Measurements from ENCODE around the gene KCNE4. TPM values are rescaled to one million over a fixed set of nuclear protein-coding genes. Genes with fewer than 3 reads are reported as not detected.

The KCNE4 gene
- total RNA-seq, 4 donors from 2014 or later = 8.2 to 12.2 (median 8.7) TPM

GRCh38 chr2:223047260-223047761 lies 4.7 kb upstream of the KCNE4 start:
- no peaks in the 10 kb centered on the region for H3K27me3 ChIP-seq
- TF ChIP-seq POLR2A (IDR thresholded peaks at IDR 0.05) (no peak), EP300 (IDR thresholded peaks at IDR 0.05) (peak in 1 of 2 donors; percentile 21)
- H3K9me3 ChIP-seq = no peaks in the 10 kb centered on the region
- no peaks in the 10 kb centered on the region for H3K36me3 ChIP-seq
- H3K4me3 ChIP-seq = no peak overlapping the region
- WGBS, 2 donors = 25 to 52% methylated on average over 4 of the region's 4 CpGs
- peak overlapping the region in 2 of 4 donors; percentile 63 to 73 for H3K27ac ChIP-seq
- no peak for DNase-seq (ENCODE audit: low spot score in 2 of 2)
- peaks cover 0 to 20% (median 0%) of the 10 kb centered on the region in 4 donors for H3K4me1 ChIP-seq

- Histone ChIP-seq H3K27me3 (no peaks in the 10 kb centered on the region), H3K27ac (no peak overlapping the region), H3K9me3 (no peaks in the 10 kb centered on the region), H3K4me1 (peaks cover 0 to 24% (median 3%) of the 10 kb centered on the region in 4 donors), H3K4me3 (no peak overlapping the region), H3K36me3 (no peaks in the 10 kb centered on the region)
- DNase-seq (ENCODE audit: low spot score in 2 of 2) = no peak
- TF ChIP-seq POLR2A (IDR thresholded peaks at IDR 0.05) = no peak
- TF ChIP-seq CTCF (IDR thresholded peaks at IDR 0.05) = no peak
- TF ChIP-seq EP300 (IDR thresholded peaks at IDR 0.05) = no peak
- 95% methylated on average over 1 of the region's 1 CpG for WGBS, 2 donors
Measured at GRCh38 chr2:223048519-223048918, 3.5 kb upstream of the KCNE4 start.

- H3K27me3 ChIP-seq = no peaks in the 10 kb centered on the region
- peaks cover 0 to 31% (median 4%) of the 10 kb centered on the region in 4 donors for H3K4me1 ChIP-seq
- H3K36me3 ChIP-seq = no peaks in the 10 kb centered on the region
- no peak for DNase-seq (ENCODE audit: low spot score in 2 of 2)
- no peaks in the 10 kb centered on the region for H3K9me3 ChIP-seq
- H3K27ac ChIP-seq = no peak overlapping the region
- H3K4me3 ChIP-seq = no peak overlapping the region
- 90 to 93% methylated on average over 4 of the region's 4 CpGs for WGBS, 2 donors
- TF ChIP-seq POLR2A (IDR thresholded peaks at IDR 0.05) = no peak
- no peak for TF ChIP-seq EP300 (IDR thresholded peaks at IDR 0.05)
- TF ChIP-seq CTCF (IDR thresholded peaks at IDR 0.05) = no peak
Measured at GRCh38 chr2:223049356-223049755, 2.6 kb upstream of the KCNE4 start.

GRCh38 chr2:223050188-223050587 lies 1.8 kb upstream of the KCNE4 start:
- peaks cover 0 to 40% (median 4%) of the 10 kb centered on the region in 4 donors for H3K4me1 ChIP-seq
- H3K9me3 ChIP-seq = no peaks in the 10 kb centered on the region
- H3K36me3 ChIP-seq = no peaks in the 10 kb centered on the region
- no peak overlapping the region for H3K4me3 ChIP-seq
- H3K27me3 ChIP-seq = no peaks in the 10 kb centered on the region
- DNase-seq (ENCODE audit: low spot score in 2 of 2) = no peak
- TF ChIP-seq CTCF (IDR thresholded peaks at IDR 0.05) (no peak), POLR2A (IDR thresholded peaks at IDR 0.05) (no peak), EP300 (IDR thresholded peaks at IDR 0.05) (no peak)
- H3K27ac ChIP-seq = peak overlapping the region in 1 of 4 donors; percentile 82
- 74 to 77% methylated on average over 3 of the region's 3 CpGs for WGBS, 2 donors

GRCh38 chr2:223050900-223051504 lies 988 bp upstream of the KCNE4 start:
- H3K4me3 ChIP-seq = peak overlapping the region; percentile 28 to 54 (median 40)

More at GRCh38 chr2:223050900-223051504, 988 bp upstream of the KCNE4 start:
- Histone ChIP-seq H3K36me3 (no peaks in the 10 kb centered on the region), H3K27ac (peak overlapping the region in 3 of 4 donors; percentile 71 to 92 (median 82)), H3K4me1 (peaks cover 0 to 48% (median 7%) of the 10 kb centered on the region in 4 donors), H3K27me3 (no peaks in the 10 kb centered on the region), H3K9me3 (no peaks in the 10 kb centered on the region)
- no peak for DNase-seq (ENCODE audit: low spot score in 2 of 2)
- TF ChIP-seq POLR2A (IDR thresholded peaks at IDR 0.05) = no peak
- WGBS, 2 donors = 38 to 46% methylated on average over 8 of the region's 8 CpGs
